Stimulated activated CD8-positive, alpha-beta memory T cell treated with anti-CD3 and anti-CD28 coated beads, Interleukin-2, amount 100 ng/mL, for 1 hour (primary cell): ENCODE results near the gene HNRNPF.

Source experiments
- DNase-seq, 2 donors: peaks; one replicate each; pipeline ENCODE4 v3.0.0-alpha.2; 2020; ENCODE audit warnings: low read depth in 2 of 2

Gene HNRNPF

DNA sequence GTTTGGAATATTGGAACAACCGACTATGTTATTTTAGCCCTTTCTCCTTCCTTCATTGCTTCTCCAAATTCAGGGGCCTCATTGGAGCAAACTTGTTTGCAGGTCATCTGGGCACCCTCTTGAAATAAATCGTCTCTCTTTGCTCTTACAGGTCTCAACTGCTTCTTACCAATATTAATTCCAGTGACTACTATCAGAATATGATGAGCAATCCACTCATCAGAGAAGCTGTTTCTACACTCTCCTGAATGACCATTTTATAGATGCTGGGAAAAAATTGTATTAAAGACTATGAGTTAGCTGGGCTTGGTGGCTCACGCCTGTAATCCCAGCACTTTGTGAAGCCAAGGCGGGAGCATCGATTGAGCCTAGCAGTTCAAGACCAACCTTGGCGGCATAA lies 12.5 kb upstream of the HNRNPF start:
- DNase-seq, result no peak

DNA sequence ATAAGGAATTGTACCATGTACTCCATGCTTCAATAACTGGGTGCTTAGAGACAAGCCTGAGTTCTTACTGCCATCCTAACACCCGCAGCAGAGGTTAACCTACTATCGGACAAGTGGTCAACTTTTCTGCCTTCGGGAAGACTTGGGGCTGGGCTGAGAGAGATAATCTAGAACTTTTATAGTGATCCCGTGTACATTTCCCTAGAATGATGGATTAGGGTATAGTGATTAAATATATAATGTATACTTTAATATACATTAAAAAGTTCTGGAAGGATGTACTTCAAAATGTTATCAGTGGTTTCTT lies 12.2 kb upstream of the HNRNPF start:
- no peak for DNase-seq

DNA sequence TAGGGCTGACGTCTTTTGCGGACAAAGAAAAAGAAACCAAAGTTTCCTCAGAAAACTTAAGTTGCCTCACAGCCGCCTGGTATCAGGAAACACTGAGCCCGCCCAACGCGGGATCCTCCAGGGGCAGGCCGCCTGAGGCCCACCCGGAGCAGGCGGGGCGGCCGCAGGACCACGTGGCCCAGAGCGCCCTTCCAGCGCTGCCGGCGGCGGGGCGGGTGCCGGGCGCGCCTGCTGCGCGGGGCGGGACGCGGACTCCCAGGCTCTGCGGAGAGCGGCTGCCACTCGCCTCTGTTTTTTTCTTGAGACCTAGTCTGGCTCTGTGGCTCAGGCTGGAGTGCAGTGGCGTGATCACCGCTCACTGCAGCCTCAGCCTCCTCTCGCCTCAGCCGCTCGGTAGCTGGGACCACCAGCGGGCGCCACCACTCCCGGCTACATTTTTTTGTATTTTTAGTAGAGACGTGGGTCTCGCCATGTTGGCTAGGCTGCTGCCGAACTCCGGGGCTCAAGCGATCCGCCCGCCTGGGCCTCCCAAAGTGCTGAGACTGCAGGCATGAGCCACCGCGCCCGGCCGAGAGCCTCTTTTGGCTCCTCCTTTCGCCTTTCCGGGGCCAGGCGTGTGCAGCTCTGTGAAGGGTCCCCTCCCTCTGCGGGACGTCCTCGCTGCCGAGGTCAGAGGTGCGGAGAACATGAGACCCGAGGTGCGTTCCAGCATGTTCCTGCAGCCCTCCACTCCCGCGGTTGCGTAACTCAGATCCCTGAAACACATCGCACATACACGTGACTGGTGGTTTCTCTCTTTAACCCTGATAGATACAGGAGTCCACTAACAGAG lies 11.6 kb upstream of the HNRNPF start:
- peak; percentile 48 to 59 for DNase-seq

DNA sequence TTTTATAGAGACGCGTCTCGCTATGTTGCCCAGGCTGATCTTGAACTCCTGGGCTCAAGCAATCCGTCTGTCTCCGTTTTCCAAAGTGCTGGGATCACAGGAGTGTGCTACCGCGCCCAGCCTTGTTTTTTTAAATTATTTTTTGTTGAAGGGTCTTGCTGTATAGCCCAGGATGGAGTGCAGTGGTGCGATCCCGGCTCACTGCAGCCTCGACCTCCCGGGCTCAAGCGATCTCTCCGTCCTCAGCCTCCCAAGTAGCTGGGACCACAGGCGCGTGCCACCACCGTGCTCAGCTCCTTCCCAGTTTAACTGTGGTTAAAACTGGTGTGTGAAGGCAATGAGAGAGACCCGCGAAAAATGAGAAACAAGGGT lies 11.0 kb upstream of the HNRNPF start:
- DNase-seq, result no peak

DNA sequence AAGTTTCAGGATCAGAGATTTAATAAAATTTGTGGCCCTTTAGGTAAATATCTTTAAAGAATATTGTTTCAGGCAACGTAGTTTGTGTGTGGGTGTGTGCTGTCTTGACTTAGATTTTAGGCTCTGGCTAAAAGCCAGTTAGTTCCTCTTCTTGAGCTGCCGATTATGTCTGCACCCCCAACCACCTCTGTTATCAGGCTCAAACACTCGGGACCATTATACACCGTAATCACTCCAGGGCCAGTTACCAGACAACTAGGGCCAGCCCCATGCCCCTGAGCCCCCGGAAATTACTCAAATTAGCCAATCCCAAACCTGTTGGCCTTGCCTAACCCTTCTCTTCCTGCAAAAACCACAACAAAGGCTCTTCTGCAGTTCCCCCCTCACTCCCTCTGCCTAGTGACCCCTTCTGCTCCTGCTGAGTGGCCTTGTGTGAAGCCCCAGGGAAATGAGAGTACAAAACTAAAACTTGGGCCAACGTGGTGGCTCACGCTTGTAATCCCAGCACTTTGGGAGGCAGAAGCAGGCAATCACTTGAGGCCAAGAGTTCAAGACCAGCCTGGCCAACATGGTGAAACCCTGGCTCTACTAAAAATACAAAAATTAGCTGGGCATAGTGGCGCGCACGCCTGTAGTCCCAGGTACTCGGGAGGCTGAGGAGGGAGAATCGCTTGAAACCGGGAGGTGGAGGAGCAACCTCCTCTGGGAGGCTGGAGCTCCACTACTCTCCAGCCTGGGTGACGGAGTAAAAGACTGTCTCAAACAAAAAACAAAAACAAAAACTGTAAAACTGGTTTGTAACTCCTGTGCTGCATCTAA lies 9.2 kb upstream of the HNRNPF start:
- peak in 1 of 2 donors; percentile 15 for DNase-seq

DNA sequence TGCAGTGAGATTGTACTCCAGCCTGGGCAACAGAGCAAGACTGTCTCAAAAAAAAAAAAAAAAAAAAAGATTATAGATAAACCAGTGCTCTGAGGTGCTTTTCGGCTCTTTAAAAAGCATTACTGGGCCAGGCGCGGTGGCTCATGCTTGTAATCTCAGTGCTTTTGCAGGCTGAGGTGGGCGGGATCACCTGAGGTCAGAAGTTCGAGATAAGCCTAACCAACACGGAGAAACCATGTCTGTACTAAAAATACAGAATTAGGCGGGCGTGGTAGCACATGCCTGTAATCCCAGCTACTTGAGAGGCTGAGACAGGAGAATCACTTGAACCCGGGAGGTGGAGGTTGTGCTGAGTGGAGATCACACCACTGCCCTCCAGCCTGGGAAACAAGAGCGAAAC lies 6.6 kb upstream of the HNRNPF start:
- DNase-seq, result no peak

DNA sequence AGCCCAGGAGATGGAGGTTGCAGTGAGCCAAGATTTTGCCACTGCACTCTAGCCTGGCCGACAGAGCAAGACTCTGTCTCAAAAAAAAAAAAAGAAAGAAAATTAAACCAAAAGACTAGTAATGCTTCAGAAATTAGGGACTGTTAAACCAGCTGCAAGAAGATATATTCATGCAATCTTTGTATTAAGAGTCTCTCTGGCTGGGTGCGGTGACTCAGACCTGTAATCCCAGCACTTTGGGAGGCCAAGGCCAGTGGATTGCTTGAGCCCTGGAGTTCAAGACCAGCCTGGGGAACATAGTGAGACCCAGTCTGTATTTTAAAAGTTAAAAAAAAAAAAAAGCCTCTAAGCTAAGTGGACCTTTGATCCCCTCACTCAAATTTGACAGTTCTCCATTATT lies 2.5 kb upstream of the HNRNPF start:
- no peak for DNase-seq

DNA sequence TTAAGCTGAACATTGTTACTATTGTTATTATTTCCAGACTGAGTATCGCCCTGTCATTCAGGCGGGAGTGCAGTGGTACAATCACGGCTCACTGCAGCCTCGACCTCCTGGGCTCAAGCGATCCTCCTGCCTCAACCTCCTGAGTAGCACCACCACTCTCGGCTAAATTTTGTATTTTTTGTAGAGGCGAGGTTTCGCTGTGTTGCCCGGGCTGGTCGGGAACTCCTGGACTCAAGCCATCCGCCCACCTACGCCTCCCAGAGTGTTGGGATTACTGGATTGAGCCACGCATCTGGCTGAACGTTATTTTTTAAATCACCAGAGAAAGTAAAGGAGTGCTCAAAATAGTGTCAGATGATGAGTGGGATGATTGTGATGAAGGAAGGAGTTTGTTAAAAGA lies 1.4 kb upstream of the HNRNPF start:
- DNase-seq, result no peak

DNA sequence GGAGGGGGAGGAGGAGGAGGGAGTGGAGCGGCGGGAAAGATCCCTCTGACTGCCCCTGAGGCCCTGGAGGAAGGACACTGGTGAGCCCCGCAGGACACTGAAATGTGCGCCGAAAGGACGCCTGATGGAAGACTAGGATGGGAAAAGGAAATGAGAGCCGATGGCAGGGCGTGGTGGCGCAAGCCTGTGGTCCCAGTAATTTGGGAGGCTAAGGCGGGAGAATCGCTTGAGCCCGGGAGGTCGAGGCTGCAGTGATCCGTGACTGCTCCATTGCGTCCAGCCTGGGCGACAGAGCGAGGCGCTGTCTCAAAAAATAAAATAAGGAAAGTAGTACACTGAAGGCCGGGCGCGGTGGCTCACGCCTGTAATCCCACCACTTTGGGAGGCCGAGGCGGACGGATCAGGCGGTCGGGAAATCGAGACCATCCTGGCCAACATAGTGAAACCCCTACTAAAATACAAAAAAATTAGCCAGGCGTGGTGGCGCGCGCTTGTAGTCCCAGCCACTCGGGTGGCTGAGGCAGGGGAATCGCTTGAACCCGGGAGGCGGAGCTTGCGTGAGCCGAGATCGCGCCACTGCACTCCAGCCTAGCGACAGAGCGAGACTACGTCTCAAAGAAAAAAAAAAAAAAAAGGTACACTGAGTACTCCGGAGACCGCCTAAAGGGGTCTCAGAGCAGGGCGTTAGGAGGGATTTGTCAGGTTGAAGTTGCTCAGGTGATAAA lies 561 bp upstream of the HNRNPF start:
- DNase-seq, result peak in 1 of 2 donors; percentile 55

DNA sequence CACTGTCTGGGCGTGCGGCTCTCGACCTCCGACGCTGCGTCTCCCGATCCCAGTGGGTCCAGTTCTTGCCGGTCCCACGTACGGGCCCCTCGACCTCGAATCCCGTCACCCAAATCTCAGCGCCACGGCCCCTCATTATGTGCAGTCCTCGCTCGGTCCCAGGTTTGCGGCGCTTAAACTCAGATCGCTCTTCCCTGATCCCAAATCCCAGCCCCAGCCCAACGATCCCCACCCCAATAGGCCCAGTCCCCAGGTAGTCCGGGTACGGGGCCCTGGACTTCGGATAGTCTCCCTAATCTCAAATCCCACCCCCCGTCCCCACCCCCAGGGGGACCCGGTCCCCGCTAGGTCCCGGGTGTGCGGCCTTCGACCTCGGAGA lies 666 bp downstream of the HNRNPF start:
- no peak for DNase-seq

DNA sequence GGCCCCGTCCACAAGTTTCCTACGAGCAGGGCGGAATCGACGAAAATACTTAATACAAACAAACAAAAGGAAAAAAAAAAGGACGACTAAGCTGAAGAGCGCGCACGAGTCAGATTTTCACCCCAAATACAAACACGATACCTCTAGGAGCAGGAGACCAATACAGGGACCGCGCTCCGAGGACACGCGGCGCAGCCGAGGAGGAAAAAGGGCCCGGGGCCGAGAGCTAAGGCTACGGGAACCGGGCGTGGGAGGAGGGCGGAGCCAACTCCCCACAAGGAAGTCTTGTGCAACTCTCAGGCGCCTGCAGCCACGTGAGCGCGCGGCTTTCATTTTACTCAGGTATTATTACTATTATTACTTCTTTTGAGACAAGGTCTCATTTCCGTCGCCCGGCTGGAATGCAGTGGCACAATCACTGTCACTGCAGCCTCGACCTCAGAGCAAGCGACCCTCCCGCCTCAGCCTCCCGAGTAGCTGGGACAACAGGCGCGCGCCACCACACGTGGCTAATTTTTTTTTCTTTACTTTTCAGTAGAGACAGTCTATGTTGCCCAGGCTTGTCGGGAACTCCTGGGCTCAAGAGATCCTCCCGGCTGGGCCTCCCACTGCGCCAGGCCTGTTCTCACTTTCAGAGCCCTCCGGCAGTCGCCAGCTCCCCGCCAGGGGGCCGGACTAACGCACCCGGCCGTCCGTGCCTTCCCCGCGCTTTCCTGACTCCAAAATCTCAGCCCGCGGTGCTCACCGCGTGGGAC lies 1.2 kb downstream of the HNRNPF start:
- peak in 1 of 2 donors; percentile 70 for DNase-seq

DNA sequence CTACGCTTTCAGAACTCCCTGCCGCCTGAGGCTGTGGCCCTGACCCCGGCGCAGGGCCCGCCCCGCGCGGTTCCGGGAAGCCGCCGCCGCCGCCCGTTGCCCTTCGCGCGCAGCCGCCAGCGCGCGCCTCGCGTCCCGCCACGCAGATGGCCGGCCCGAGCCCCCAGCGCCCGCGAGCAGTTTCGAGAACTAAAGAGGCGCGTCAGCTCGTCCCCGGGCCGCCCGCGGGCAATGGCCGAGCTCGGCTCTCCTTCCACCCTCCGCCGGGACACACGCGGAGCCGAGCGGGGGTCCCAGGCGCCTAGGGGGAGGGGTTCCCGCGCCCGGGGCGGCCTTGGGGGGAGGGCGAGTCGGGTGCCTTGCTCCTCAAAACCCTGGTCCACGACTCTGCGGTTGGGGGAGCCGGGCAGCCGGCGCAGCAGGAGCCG lies 1.8 kb downstream of the HNRNPF start:
- peak in 1 of 2 donors; percentile 26 for DNase-seq

DNA sequence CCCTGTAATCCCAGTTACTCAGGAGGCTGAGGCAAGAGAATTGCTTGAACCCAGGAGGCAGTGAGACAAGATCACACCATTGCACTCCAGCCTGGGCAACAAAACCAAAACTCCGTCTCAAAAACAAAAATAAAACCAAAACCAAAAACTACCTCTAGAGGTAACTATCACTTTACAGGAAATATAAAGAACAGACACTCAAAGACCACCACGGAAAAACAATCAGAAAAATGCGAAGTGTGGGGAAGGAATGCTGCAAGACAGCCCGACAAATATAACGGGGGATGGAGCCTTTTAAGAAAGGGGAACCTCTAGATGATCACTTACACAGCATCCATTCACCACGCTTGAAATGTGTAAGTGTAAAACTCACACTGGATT lies 4.3 kb downstream of the HNRNPF start:
- no peak for DNase-seq

DNA sequence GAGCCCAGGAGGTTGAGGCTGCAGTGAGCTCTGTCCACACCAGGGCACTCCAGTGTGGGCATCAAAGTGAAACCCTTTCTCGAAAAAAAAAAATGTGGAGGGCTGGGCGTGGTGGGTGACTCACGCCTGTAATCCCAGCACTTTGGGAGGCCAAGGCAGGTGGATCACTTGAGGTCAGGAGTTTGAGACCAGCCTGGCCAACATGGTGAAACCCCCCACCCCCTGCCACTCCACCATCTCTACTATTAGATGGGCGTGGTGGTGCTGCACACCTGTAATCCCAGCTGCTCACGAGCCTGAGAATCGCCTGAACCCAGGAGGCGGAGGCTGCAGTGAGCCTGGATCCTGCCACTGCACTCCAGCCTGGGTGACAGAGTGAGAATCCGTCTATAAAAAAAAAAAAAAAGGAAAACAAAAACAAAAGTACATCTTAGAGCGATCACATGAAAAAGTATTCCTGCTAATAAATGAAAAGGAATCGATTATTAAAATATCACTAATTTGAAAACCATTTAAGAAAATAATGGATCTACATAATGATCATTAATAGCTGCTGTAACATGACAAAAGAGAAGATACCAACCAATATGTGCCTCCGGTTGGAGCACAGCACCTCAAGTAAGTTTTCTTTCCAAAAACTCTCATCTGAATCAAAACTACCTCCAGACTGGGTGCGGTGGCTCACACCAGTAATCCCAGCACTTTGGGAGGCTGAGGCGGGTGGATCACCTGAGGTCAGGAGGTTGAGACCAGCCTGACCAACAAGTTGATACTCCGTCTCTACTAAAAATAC lies 4.9 kb downstream of the HNRNPF start:
- DNase-seq, result no peak

DNA sequence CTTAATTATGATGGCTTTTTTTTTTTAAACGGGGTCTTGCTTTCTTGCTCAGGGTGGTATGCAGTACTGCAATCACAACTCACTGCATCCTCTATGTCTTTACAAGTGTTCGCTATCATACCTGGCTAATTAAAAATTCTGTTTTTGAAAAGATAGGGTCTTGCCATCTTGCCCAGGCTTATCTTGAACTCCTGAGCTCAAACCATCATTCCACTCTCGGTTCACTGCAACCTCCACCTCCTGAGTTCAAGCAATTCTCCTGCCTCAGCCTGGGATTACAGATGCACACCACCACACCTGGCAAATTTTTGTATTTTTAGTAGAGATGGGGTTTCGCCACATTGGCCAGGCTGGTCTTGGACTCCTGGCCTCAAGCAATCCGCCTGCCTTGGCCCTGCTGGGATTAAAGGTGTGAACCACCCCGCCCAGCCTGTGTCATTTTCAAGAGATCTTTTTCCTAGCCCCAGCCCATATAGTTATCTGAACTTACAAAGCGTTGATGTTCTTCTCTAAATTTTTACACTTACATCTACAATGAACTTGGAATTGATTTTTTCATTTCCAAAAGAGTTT lies 6.0 kb downstream of the HNRNPF start:
- no peak for DNase-seq

DNA sequence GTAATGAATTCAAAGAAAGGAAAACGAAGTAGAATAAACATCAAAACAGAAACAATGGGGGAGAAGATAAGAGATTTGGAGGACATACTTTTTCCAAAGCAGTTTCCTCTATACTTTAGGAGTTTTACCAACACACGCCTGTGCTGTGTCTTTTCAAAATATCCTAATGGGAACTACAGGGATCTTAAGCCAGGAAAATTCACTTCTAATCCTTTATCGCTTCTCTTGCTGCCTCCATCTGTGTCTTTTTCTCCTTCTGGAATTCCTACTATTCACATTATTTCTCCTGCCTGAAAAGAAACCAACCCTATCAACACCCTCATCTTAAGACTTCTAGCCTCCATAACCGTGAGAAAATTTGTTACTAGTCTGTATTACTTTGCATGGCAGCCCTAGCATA lies 6.8 kb downstream of the HNRNPF start:
- no peak for DNase-seq

DNA sequence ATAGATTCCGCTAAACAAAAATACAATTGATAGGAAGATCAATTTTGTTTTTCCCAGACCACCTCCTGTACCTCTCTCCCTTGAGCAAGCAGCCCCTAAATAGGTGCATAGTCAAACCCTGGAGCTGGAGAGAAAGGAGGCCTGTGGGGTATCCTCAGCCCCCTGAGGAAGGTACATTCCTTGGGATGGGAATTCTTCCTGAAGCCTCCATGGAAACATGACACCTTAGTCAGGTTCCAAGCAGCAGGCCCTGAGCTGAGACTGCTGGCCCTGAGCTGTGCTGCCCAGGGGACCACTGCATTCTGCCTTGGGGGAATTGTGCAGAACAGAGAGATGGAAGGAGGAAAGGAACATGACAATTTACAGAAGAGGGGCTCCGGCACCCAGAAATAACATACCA lies 7.4 kb downstream of the HNRNPF start:
- no peak for DNase-seq

DNA sequence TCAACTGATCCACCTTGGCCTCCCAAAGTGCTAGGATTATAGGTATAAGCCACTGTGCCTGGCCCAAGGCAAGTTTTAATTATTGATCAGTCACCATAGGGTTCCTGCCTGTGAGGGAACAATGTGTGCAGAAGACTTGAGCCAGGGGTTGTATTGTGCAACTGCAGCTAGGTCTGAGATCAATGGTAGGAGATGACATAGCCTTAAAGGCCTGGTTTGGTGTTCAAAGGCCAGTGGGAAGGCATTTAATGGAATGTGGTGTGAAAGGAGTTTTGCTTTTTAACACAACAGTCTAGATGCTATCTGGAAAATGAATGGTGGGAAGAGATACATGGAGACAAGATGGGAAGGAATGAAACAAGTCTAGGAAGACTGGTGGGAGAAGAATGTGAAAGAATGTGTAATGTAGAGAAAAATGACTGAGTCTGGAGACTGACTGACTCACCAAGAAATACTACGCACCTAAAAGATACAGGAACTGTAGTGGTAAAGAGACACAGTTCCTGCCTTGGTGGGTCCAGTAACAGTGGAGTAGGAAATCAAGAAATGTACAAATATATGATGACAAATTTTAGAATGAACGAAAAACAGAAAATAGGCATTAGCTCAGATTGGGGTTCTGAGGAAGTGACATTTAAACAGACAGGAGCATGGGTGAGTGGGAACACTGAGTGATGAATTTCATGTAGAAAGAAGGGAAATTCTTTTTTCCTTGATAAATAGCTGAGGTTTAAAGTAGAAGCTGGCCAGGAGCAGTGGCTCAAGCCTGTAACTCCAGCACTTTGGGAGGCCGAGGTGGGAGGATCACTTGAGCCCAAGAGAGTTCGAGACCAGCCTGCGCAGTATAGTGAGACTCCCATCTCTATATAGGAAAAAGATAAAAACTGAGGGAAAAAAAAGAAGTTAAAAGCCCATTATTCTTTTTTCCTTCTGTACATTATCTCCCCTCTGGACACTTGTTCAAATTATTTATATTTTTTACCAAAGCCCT lies 9.4 kb downstream of the HNRNPF start:
- no peak for DNase-seq

DNA sequence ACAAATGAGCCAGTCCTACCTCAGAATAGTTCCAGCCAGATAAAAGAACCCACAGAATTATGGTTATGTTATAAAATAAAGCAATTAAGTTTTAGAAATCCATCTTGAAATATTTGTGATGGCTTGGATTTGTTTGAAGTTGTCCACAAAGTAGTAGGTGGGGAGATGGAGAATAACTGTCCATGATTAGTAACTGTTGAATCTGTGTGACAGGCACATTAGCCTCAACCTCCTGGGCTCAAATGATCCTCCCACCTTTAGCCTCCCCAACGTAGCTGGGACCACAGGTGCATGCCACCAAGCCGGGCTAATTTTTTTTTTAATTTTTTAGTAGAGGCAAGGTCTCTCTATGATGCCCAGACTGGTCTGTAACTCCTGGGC lies 10.1 kb downstream of the HNRNPF start:
- no peak for DNase-seq
